D721Med (cell line): ENCODE results near the gene CATSPERB.

Experiments used
- DNase-seq: peaks from one replicate; pipeline ENCODE4 v3.0.0; 2011; ENCODE audit warnings: low spot score; ENCODE audit not compliant: insufficient read length
- FAIRE-seq: peaks from 2 replicates; lab custom pipeline; 2011; peaks lifted over from hg19 to GRCh38; lab: Jason Lieb, UNC
- TF ChIP-seq, protein P1 (sequence below): IDR thresholded peaks from 2 replicates; pipeline ENCODE4 v1.5.1; 2012; ENCODE audit warnings: mild to moderate bottlenecking, control low read depth; ENCODE audit not compliant: insufficient read depth; ENCODE audit errors: missing control alignments

The CATSPERB gene

DNA sequence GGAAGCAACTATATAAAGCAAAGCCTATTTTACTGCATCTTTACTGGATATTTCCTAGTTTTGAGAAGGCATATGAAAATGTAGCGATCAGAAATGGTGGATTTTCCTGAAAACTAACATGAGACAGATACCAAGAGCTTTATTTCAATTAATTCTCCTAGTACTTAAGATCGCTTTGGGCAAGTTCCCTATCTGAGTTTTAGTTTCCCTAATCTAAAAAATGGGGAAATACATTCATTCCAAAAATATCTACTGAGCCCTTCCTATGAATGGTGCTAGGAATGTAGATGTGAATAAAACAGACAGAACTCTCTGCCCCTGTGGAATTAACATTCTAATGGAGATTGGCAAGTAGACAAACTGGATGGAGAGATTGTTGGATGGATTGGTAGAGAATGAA lies 8.4 kb downstream of the CATSPERB start:
- FAIRE-seq = no peak
- TF ChIP-seq, protein P1, sequence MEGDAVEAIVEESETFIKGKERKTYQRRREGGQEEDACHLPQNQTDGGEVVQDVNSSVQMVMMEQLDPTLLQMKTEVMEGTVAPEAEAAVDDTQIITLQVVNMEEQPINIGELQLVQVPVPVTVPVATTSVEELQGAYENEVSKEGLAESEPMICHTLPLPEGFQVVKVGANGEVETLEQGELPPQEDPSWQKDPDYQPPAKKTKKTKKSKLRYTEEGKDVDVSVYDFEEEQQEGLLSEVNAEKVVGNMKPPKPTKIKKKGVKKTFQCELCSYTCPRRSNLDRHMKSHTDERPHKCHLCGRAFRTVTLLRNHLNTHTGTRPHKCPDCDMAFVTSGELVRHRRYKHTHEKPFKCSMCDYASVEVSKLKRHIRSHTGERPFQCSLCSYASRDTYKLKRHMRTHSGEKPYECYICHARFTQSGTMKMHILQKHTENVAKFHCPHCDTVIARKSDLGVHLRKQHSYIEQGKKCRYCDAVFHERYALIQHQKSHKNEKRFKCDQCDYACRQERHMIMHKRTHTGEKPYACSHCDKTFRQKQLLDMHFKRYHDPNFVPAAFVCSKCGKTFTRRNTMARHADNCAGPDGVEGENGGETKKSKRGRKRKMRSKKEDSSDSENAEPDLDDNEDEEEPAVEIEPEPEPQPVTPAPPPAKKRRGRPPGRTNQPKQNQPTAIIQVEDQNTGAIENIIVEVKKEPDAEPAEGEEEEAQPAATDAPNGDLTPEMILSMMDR = no peak
- no peak for DNase-seq

DNA sequence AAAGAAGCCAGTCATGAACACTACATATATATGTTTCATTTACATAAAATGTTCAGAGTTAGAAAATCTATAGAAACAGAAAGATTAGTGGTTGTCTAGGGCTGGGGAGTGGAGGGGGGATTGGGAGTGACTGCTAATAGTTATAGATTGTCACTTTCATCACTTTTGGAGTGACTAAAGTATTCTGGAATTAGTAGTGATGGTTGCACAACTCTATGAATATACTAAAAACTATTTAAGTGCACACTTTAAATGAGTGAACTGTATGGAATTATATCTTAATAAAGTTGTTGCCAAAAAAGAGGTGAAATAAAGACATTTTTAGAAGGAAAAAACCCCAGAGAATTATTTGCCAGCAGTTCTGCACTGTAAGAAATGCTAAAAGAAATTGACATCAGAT lies 9.5 kb downstream of the CATSPERB start:
- DNase-seq (no peak), FAIRE-seq (no peak)
- TF ChIP-seq, protein P1 = no peak

DNA sequence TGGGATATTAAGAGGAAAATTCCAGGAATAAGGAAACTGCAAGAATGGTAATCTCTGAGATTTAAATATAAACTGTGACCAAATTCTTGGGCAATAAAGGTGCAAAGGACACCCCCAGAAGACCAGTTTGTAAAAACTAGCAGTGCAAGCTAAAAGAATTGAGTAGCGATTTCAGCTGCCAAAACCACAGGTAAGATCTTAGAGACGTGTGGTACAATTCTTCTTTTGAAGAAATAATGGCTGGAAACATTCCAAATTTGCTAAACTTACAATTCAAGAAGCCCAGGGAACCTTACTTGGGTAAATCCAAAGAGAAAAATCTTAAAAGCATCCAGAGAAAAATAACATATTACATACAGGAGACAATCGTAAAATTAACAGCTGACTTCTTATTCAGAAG lies 12.0 kb downstream of the CATSPERB start:
- TF ChIP-seq, protein P1 = no peak
- no peak for DNase-seq
- FAIRE-seq = no peak

DNA sequence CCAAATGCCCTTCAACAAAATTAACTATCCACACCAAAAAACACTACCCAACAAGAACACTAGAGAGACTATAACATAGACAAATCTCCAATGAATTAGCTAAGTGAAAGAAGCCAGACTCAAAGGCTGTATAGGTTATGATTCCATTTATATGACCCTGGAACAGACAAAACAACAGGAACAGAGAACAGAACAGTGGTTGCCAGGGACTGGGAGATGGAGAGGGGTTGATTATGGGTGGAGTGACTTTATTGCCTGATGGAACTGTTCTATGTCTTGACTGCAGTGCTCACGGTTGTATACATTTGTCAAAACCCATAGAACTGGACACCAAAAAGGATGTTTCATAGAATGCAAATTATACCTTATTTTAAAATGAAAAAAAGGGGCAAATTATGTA lies 14.9 kb downstream of the CATSPERB start:
- TF ChIP-seq, protein P1 = no peak
- FAIRE-seq (no peak), DNase-seq (no peak)

DNA sequence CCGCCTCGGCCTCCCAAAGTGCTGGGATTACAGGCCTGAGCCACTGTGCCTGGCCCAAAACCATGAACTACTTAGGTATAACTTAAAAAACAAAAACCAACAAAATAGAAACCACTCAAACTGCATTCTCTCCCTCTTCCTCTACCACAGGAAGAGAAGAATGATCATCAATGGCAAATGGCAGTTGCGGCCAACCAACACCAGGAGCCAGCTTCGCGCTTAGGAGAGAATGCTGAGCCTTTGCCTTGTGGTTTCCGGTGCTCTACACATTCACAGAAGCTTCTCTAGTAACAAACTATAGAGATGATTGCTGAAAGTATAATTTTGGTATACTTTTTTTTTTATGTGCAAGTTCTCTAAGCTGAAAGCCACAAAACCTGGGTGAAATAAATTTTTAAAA lies 17.1 kb downstream of the CATSPERB start:
- FAIRE-seq = no peak
- TF ChIP-seq, protein P1 = no peak
- DNase-seq = no peak

DNA sequence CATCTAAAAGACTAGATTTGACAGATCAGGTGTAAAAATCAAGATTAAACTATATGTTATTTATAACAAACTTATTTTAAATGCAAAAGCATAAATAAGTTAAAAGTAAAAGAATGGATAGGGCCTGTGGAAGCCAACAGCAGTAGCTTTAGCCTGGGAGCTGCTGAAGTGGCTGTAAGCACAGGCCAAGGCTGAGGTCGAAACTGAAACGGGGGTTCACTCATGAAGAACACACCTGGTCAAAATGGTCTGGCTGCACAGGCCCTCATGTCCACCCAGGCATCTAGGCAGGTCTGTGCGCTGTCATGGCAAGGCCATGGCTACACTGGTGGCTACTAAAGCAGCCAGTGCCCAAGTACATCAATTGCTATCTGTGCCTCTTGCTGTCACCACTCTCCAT lies 23.1 kb downstream of the CATSPERB start:
- DNase-seq = no peak
- no peak for FAIRE-seq
- TF ChIP-seq, protein P1 = no peak

DNA sequence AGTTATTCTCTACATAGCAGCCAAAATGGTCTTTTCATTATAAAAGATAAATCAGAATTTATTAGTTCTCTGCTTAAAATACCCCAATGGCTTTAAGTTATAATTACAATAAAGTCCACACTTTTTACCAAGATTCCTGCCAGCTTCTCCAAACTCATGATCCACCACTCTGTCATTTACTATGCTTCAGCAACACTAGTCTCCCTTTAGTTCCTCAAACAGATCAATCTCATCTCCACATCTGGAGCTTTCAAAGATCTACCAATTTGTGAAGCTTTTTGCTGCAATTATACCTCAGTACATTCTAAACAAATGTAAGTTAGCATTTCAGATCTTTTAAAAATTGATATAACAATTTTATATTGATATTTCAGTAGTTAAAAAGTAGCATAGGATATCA lies 24.9 kb downstream of the CATSPERB start:
- TF ChIP-seq, protein P1 = no peak
- no peak for FAIRE-seq
- no peak for DNase-seq
